HG03095 (cell line): Measurements from ENCODE around the gene INSRR.

Source experiments
- ATAC-seq: cut with Tn5 transposase; IDR thresholded peaks from one replicate; pipeline ENCODE4 v1.9.1; 2021; ENCODE audit warnings: moderate library complexity; ENCODE audit not compliant: unreplicated experiment

The INSRR gene

DNA sequence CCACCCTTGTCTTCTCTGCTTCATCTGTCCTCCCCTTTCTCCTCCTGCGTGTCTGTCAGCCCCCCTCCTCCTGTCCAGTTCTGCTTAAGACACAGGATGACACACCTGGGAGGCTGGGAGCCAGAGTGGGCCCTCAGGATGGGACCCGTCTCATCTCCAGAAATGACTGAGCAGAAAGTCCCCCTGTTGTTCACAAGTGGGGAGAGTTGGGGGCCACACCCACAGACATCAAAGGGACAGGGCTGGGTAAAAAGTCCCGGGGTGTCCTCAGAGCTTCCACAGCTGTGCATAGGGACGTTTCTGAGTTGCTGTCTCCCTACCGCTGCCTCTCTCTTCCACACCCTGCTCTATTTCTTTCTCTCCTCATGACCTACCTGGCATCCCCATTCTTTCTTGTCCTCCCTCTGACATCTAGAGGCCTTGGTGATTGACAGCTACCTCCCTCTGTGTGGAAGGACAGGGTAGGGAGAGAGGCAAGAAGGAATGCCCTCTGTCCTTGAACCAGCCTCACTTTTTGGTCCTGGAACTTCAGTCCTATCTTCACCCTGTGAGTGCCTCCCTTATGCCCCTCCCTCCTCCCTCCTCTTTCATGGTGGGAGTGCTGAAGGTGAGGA lies 22.8 kb downstream of the INSRR start:
- peak; percentile 62 for ATAC-seq

DNA sequence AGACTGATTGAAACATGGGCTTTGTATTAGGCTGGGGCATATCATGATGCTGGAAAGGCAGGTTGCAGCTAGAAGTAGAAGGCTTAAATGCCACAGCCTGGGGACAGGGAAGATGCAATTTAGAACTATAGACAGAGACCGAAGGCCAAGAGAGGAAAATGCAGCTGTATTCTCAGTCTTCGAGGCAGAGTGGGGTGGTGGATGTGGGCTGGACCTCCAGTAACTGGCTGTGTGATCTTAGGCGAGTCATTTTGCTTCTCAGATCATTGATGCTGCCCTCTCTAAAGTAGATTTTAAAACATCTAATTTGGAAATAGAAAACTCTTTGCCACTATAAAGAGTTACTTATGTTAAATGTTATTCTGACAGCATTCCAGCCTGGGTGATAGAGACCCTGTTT lies 24.6 kb downstream of the INSRR start:
- ATAC-seq: no peak

DNA sequence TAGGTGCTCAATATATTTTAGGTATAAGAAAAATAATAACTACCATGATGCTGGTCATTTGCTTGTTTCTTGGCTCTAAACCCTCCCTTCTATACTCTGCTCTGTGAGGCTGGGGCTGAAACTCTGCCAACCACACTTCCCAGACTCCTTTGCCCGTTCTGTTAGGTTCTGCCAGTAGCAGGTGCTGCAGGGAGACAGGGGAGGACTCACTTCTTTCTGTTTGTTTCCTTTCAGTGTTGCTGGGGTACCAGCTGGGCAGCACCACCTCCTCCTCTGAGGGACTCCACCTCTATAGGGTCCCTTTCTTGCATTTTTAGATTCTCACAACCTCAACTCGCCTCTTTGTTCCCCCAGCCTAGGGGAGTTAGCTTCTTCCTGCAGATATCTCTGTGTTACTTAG lies 25.3 kb downstream of the INSRR start:
- ATAC-seq: no peak

DNA sequence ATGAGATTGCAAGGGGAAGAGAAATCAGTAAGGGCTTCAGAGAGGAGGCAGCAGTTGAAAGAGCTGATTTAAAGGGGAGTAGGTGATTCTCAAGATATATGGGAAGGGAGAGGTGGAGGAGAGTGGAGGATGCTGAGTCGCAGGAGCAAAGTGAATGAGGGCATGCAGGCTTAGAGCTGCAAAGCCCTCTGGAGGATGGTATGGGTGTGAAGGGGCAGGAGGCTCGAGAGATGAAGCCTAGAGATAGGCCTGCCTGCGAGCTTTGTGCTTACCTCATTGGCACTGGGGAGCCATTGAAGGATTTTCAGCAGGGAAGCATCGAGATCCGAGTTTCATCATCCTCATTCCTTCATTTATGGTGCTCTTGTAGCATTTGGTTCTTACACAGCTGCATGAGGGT lies 26.5 kb downstream of the INSRR start:
- no peak for ATAC-seq

DNA sequence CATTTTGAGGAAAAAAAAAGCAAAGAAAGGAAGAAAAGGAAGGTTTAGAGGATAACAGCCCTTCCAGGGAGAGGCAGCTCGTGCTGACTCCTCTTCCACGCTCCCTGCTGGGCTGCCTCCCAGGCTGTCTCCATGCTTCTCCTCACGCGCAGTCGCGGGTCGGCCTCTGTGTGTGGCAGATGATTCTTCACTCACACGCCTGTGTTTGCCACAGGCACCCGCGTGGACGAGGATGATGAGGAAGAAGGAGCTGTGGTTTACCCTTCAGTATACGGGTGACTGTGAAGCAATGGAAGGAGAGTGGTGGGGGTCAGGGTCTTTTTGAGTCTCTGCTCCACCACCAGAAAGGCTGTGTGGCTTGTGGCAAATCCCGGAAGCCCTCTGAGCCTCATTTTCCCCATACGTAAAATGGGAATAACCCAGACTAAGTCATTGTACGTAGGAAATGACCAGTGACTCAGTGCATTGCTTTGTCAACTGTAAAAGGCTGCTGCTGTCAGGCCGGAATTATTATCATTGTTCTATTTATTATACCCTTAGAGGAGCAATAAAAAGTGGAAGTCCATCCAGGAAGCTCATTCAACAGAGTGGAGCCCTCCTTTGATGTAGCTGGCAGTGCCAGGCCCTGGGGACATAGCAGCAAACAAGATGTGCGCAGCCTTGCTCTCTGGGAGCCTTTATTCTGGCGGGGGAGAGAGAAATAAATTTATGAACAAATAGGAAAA lies 30.4 kb downstream of the INSRR start:
- no peak for ATAC-seq

DNA sequence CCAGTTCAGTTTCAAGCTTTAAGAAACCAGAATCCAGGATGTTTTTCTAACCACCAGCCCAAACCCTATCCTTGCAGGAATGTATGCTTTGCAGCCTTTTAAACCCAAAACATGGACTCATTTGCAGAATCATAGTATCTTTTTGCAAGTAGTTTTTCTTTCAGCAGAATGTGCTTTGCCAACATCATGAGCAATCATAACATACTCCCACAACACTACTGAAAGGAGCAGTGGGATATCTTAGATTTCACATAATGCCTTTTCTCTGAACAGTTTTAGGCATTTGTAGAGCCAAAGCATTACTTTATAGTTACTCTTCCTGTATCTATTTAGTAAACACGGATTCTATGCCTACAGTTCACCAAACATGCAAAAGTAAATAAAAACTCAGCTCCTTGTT lies 32.3 kb downstream of the INSRR start:
- ATAC-seq: no peak

DNA sequence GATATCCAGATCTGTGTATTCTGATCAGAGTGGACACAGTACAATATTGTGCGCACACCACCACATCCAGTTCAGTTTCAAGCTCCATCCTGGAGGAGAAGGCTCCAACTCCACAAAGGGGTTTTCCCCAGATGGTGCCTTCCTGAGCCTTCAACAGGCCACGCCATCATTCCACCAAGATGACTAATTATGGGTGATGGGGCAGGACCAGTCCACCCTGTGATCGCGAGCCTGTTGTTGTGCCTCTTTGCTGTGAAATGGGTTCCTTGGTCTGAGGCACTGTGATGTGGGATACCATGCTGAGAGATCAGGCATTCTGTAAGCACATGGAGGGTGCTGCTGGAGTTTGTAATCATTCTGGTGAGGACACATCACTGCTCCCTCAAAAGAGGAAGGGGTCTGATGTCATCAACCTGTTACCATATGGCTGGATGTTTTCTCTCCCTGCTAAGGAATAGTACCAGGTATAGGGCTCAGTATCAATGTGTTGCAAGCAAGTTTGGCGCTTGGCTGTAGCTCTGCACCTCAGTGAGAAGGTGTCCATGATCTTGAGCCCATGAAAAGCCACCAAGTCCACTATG lies 35.6 kb downstream of the INSRR start:
- ATAC-seq: no peak

DNA sequence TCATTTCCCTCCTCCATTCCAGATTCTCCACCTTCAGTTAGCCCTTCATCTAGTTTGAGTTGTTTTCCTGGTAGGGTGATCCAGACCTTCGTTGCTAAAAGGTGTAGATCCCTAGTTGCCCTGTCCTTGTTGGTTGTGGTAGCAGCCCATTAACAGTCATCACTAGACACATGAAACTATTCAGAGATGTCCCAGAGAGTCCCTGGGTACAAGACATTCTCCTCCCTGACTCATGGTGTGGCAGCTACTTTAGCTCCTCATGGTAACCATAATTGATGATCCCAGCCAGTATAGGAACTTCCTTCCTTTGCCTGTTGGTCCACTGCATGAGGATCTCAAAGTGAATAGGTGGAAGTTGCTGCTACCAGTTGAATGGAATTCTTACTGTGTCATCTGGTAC lies 36.2 kb downstream of the INSRR start:
- ATAC-seq: no peak

DNA sequence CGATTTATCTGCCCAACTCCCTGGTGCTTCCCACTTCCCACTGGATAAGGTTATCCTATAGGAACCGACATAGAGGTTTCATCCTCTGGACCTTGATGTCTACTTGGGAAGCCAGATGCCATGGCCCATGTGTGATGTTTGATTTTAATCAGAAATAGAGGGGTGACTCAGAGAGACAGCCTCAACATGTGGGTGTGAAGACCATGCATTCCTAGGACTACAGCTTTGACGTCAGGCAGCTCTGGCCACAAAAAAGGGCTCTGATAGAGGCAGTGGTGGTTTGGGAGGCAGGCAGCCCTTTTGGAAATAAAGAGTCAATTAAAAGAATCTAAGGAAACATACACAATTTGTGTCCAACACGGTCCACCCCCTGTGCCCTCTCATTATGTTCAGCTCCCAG lies 37.1 kb downstream of the INSRR start:
- no peak for ATAC-seq

DNA sequence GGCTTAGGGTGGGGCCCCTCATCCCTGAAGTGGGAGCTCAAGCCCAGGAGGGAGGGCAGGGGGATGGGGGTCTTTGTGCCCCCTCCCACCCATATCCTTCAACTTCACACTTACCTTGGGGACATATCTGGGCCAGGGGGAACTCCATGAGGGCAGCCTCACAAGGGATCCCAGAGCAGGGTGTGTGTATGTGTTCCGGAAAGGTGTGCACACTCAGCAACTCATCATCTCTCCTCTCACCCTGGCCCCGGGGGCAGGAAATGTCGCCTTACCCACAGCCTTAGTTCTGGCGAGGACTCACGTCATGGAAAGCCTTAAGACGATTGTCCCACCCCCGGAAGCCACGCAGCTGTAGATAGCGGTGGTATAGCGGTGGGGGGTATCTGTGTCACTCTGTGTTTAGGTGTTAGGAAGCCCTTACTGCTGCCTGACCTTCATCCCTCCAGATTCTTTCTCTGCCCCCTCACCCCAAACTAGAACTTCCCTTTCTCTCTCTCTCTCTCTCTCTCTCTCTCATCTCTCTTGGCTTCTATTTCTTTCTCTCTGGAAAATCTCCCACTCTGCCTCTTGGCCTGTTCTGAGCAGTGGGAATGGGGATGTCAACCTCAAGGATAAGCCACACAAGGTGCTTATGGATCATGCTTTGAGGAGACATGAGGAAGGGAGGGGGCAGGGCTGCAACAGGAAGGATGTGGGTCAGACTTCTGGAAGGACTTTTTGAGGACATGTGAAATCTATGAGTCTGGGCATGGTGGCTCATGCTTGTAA lies 42.2 kb downstream of the INSRR start, which contains the start of gene SH2D2A:
SH2D2A (minus strand) TSS at position 288 of the 768 bp plus-strand sequence; CDS start at position 148, 140 bp downstream.
- ATAC-seq: no peak

DNA sequence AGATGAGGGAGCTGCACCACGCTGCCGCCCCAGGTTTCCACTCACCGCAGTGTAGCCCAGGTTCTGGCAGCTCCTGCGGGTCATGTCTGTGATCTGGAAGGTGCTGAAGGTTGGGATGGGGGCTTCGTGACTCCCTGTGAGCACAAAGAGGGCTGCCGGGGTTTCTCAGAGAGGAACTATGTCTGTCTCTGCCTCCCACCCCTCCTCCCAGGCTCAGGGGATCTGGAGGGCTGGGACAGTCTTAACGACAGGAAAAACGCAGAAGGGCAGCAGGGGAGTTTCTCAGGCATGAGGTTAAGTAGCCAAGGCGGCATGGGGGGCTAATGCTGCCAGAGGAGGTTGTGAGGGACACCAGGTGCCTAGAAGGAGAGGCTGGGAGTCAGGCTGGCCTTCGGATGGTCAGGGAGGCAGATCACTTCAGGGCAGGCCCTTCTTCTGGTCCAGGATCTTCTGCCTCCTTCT lies 42.9 kb downstream of the INSRR start:
- ATAC-seq: no peak

DNA sequence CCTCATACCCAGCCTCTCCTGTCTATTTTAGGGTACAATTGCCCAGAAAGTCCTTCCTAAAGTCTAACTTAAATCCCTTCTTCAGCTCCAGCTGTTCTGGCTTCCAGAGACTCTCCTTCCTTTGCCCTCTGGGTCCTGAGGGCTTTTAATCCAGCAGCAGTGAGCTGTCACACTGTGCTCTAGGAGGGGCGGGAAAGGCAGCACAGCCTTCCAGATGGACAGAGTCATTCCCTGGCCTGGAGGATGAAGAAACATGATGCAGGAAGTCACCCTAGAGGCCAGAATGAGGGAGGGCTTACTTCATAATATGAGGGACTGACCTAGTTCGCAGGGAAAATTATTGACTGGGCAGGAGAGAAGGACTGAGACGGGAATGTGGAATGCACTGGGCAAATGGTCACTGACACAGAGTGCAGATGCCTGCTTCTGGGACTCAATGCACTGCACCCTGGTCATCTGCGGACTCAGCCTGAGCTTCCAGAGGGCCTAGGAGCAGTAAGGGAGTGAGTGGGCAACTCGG lies 43.5 kb downstream of the INSRR start:
- ATAC-seq: no peak

DNA sequence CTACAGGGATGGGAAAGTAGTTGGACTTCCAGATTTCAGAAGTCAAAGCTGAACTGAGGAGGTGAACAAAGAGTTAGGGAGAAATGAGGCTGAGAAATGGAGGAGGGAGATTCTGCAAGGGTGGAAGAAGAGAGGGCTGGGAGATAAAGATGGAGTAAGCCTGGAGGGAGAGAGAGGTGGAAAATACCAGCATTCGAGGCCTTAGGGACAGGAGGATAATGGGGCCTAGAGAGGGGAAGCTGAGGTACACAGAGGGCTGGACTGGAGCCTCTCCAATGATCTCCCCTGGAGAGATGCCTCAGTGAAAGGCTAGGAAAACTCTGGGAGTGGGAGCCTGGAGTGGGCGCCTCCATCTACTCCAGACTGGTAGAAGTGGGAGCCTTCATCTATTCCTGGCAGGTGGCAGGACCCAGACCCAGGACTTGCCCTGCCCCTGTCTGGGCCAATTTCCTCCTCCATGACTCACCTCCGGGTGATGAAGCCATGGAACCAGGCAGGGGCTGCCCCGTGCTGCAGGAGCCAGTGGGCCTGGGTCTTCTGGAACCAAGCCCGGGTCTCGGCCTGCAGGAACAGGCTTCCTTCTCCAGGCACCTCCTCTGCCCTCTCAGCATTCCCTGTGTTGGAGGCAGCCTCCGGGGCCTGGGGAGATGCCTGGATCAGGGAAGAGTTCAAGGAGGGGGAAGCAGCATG lies 44.2 kb downstream of the INSRR start:
- ATAC-seq: no peak

DNA sequence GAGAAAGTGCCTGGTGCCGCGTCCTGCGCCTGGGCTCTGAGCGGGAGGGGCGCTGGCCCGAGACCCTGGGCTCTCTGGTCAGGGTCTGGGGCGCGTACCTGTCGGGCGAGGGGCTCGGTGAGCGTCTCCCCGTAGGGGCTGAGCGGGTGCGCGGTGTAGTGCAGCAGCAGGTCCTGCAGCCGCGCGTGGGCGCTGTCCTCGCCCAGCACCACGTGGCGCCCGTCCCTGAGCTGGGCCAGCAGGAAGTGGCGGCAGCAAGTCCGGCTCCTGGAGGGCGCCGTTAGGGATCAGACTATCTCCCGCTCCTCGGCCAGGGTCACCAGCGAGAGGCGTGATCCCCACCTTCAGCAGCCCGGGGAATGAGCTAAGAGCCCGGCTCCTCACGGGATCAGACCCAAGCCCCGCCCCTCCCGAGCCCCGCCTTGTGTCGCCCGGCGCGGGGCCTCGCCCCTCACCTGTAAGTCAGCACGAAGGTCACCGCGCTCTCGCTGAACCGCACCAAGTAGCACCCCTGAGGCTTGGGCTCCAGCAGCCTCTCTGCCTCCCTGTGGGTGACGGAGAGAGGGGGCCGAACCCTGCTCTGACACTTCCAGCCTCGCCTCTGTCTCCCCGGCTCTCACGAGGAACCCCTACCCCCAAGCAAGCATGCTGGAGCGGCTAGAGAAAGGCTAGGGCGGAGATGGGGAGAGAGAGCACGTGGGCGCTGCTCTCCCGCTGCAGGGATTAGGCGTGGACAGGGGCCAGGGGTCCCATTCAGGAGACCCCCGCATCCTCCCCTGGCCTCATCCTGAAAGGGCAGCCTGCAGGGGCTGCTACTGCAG lies 45.0 kb downstream of the INSRR start:
- ATAC-seq: no peak

DNA sequence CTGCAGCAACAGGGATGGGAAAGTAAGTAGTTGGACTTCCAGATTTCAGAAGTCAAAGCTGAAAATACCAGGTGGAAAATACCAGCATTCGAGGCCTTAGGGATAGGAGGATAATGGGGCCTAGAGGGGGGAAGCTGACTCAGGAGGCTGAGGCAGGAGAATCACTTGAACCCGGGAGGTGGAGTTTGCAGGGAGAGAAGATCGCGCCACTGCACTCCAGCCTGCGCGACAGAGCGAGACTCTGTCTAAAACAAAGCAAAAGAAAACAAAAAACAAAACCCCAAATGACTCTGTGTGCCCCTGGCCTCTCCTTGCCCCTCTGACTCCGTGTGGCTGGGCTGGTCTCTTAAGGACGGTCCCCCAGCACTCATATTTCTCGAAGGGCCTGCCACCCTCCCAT lies 45.6 kb downstream of the INSRR start:
- no peak for ATAC-seq

DNA sequence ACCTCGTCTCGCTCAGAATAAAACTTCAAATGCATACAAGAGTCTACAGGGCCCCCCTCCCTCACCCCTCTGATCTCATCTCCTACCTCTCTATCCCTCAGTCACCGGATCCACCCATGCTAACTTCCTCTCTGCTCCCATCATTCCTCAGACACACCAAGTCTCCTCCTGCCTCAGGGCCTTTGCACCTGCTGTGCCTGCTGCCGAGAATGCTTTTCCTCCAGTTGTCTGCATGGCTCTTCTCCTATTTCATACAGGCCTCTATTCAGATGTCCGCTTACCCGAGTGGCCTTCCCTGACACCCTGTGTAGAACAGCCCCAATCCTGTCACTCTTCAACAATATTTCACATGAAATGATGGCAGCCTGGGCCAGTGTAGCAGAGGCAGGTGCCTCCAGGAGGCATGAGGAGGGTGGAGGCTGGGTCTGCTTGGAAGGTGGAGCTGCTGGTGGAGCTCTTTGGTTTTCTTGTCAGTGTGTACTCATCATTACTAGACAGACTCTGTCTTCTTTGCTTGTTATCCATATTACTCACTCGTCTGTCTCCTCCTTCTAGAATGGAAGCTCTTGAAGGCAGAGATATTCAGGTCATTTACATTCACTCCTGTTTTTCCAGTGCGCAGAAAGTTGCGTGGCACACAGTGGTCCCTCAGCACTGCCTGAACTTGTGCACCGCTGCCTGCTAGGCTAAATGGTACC lies 46.5 kb downstream of the INSRR start:
- ATAC-seq: no peak

DNA sequence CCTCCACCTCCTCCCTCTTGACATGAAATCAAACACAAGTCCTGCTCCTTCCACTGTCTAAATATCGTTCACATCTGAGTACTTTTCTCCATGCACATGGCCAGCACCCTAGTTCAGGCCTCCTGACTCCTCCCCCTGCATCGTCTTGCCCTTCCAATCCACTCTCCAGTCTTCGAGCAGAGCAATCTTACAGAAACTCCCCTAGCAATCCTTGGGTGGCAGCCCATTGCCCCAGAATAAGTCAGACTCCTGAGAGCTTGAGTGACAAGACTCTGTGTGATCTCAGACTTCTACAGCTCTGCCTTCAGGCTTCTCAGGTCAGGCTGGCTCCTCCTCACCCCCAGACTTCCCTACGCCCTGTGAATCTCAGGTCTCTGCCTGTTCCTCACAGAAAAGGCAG lies 47.7 kb downstream of the INSRR start:
- no peak for ATAC-seq

DNA sequence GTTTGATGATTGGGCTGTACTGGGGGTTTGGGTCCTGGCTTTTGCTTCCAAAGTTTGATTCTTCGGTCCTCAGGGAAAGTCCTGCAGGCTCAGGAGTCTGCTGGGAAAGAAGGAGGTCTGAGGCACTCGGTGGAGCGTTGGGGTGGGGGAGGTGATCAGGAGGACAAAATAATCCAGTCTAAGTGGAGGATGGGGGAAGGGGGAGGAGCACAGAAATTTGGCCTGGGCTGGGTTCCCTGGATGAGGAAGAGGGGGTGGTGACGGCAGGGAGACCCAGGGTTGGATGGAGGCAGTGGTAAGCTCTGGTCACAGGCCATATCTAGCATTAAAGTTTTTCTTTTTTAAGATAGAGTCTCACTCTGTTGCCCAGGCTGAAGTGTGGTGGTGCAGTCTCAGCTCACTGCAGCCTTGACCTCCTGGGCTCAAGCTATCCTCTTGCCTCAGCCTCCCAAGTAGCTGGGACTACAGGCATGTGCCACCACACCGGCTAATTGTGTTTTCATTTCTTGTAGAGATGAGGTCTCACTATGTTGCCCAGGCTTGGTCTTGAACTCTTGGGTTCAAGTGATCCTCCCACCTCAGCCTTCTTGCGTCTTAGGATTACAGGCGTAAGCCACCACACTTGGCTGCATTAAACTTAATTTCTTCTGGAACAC lies 49.1 kb downstream of the INSRR start:
- ATAC-seq: no peak

DNA sequence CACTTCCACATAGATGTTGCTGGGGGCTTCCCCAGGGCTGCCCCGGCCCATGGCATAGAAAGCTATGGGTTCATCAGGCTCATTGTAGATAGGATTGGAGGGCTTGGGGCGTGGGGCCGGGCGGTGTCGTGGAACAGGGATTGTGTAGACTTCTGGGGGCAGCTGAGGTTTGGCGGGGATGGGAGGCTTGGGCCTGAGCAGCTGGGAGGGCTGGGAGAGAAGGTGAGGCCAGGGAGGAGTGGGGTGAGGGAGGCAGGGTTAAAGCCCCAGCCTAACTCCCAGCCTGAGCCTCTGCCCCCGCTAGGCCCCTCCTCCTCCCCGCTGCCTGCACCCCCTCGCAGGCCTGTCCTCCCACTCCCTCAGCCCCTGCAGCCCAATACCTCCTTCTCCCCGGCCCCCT lies 49.6 kb downstream of the INSRR start:
- ATAC-seq: no peak
